Neural cell (in vitro differentiated cells): ENCODE results near the gene THG1L. TPM values are rescaled to one million over a fixed set of nuclear protein-coding genes. Genes with fewer than 3 reads are reported as not detected.
"Not testable (repeated sequence)": the region's sequence is repeated elsewhere in the genome, so short reads cannot be mapped to it uniquely, and the experiment has no call there.

Source experiments
- H2AFZ ChIP-seq: fragments of 200-600, 300-800 bp; sonication (generic), shearing (Covaris generic); 2 replicates; pipeline ENCODE4 v1.6.0; 2014; ENCODE audit warnings: low read depth, mild to moderate bottlenecking, antibody characterized with exemption, low read length, moderate library complexity
- H3F3A ChIP-seq: fragments of 200-600 bp; shearing (Covaris generic); 2 replicates; pipeline ENCODE4 v1.6.1; 2016; ENCODE audit warnings: mild to moderate bottlenecking, moderate library complexity, mixed read lengths, antibody characterized with exemption, low read length; ENCODE audit not compliant: insufficient read depth, poor library complexity, severe bottlenecking
- H3K27ac ChIP-seq: fragments of 200-600, 300-800 bp; sonication (generic), shearing (Covaris generic); 2 replicates; pipeline ENCODE4 v1.5.1; 2014; ENCODE audit warnings: mild to moderate bottlenecking, low read length, moderate library complexity
- H3K27me3 ChIP-seq: fragments of 300-800, 200-600 bp; sonication (generic), shearing (Covaris generic); 2 replicates; pipeline ENCODE4 v1.6.0; 2014; ENCODE audit warnings: mild to moderate bottlenecking, low read depth, low read length, moderate library complexity; ENCODE audit not compliant: insufficient read depth
- H3K36me3 ChIP-seq: fragments of 300-800, 200-600 bp; sonication (generic), shearing (Covaris generic); 2 replicates; pipeline ENCODE4 v1.5.1; 2014; ENCODE audit warnings: mild to moderate bottlenecking, antibody characterized with exemption, low read length, moderate library complexity; ENCODE audit not compliant: insufficient read depth
- H3K4me2 ChIP-seq: fragments of 300-800, 200-600 bp; sonication (generic), shearing (Covaris generic); 2 replicates; pipeline ENCODE4 v1.6.0; 2014; ENCODE audit warnings: mild to moderate bottlenecking, low read length
- H3K4me3 ChIP-seq: fragments of 300-800, 200-600 bp; sonication (generic), shearing (Covaris generic); 2 replicates; pipeline ENCODE4 v1.5.1; 2014; ENCODE audit warnings: mild to moderate bottlenecking, low read length, moderate library complexity
- H3K79me2 ChIP-seq: fragments of 200-600 bp; shearing (Covaris generic); replicated peaks from 2 replicates; pipeline ENCODE4 v1.6.0; 2014; ENCODE audit warnings: mild to moderate bottlenecking, low read length, moderate library complexity; ENCODE audit not compliant: insufficient read depth
- H3K9ac ChIP-seq: fragments of 300-800, 200-600 bp; sonication (generic), shearing (Covaris generic); 2 replicates; pipeline ENCODE4 v1.6.1; 2016; ENCODE audit warnings: mild to moderate bottlenecking, low read length, mixed read lengths
- H3K9me2 ChIP-seq: fragments of 200-600 bp; shearing (Covaris generic); 2 replicates; pipeline ENCODE4 v1.6.1; 2016; ENCODE audit warnings: mild to moderate bottlenecking, low read length, mixed read lengths; ENCODE audit not compliant: insufficient read depth
- H3K9me3 ChIP-seq: fragments of 200-600, 300-800 bp; sonication (generic), shearing (Covaris generic); 2 replicates; pipeline ENCODE4 v1.6.1; 2016; ENCODE audit warnings: mild to moderate bottlenecking, mixed run types, low read length, moderate library complexity, mixed read lengths
- H4K20me1 ChIP-seq: fragments of 200-600 bp; shearing (Covaris generic); 2 replicates; pipeline ENCODE4 v1.6.1; 2016; ENCODE audit warnings: mild to moderate bottlenecking, mixed run types; ENCODE audit not compliant: insufficient read depth
- EP300 ChIP-seq: fragments of 450-650 bp; conservative IDR thresholded peaks from 2 replicates; pipeline ENCODE4 v1.6.1; 2014; ENCODE audit warnings: antibody characterized with exemption, mild to moderate bottlenecking, moderate library complexity; ENCODE audit not compliant: poor library complexity, severe bottlenecking
- EZH2 ChIP-seq: fragments of 200-600, 300-800 bp; shearing (Covaris generic), sonication (generic); IDR thresholded peaks from 2 replicates; pipeline ENCODE4 v1.6.1; 2014; ENCODE audit warnings: antibody characterized with exemption, low read length, borderline replicate concordance, mild to moderate bottlenecking; ENCODE audit not compliant: insufficient read depth, poor library complexity, severe bottlenecking
- MXI1 ChIP-seq: fragments of 450-650 bp; conservative IDR thresholded peaks from 2 replicates; pipeline ENCODE4 v1.6.1; 2014; ENCODE audit warnings: antibody characterized with exemption, mild to moderate bottlenecking; ENCODE audit not compliant: poor library complexity, severe bottlenecking
- POLR2AphosphoS5 ChIP-seq: IDR thresholded peaks from 2 replicates; pipeline ENCODE4 v1.6.1; 2012
- RAD21 ChIP-seq: fragments of 450-650 bp; conservative IDR thresholded peaks from 2 replicates; pipeline ENCODE4 v1.6.1; 2014; ENCODE audit warnings: antibody characterized with exemption, mild to moderate bottlenecking, moderate library complexity
- SMC3 ChIP-seq: fragments of 450-650 bp; conservative IDR thresholded peaks from 2 replicates; pipeline ENCODE4 v1.6.1; 2014; ENCODE audit warnings: antibody characterized with exemption, mild to moderate bottlenecking, moderate library complexity; ENCODE audit not compliant: poor library complexity
- TAF1 ChIP-seq: IDR thresholded peaks from 2 replicates; pipeline ENCODE4 v1.6.1; 2012; ENCODE audit warnings: low read depth
- polyA minus RNA-seq: library from RNA; depleted of rRNA, polyadenylated mRNA; stranded (reverse); fragments of >200 nt; gene quantifications from 2 replicates; pipeline ENCODE4 v1.2.3, GENCODE V29; 2014
- polyA plus RNA-seq: library from polyadenylated mRNA; depleted of rRNA; stranded (reverse); fragments of >200 nt; gene quantifications from 2 replicates; pipeline ENCODE4 v1.2.3, GENCODE V29; 2014
- TF ChIP-seq, protein P1 (sequence below): IDR thresholded peaks from 2 replicates; pipeline ENCODE4 v1.6.1; 2012; ENCODE audit warnings: borderline replicate concordance
- TF ChIP-seq, protein P2 (sequence below): fragments of 450-650 bp; IDR thresholded peaks from 2 replicates; pipeline ENCODE4 v1.5.1; 2014; ENCODE audit warnings: antibody characterized with exemption, mild to moderate bottlenecking, moderate library complexity; ENCODE audit not compliant: poor library complexity, severe bottlenecking

THG1L gene
- polyA plus RNA-seq (7.9 and 11.9 TPM in 2 replicates), polyA minus RNA-seq (10.0 and 14.2 TPM in 2 replicates)

DNA sequence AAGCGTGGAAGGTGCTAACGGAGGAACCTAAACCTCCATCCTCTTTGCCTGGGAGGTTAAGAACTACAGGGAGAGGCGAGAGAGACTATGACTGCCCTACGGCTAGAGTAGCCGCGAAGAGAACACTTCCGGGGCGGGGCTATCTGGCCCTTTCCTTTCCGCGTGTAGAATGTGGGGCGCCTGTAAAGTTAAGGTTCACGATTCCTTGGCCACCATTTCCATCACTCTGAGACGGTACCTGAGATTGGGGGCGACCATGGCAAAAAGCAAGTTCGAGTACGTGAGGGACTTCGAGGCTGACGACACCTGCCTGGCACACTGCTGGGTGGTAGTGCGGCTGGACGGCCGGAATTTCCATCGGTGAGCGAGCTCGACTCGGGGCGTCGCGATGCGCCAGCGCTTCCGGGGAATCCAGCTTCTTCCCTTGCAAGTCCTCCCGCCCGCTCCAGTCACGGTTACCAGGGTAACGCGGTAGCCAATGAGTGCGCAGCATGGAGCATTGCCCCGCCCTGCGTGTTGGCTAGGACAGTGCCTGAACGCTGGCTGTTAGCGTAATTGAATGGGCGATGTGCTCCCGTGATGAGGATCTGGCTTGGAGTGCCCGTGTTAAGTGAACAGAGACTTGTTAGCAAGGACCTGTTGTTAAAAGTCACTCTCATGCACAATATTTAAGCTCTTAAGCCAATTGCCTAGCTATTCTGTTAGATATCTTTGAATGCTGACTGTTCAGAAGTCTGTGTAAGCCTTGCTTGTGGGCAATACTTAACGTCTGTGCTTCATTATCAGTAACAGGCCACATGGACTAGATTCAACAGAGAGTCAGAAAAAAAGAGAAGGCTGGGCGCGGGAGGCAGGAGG, at the start of gene THG1L:
TSS of gene THG1L (plus strand) at position 149 of the 858 bp plus-strand sequence. CDS start at position 170, 21 bp downstream.
- H3K36me3 ChIP-seq = no peaks in the 10 kb centered on the region
- H3K9ac ChIP-seq = peak within 1 kb of the TSS; percentile 70
- H3K27ac ChIP-seq = peak within 1 kb of the TSS; percentile 80
- H2AFZ ChIP-seq = peak within 1 kb of the TSS; percentile 61
- H3K4me2 ChIP-seq = peak within 1 kb of the TSS; percentile 46
- no peaks in the 10 kb centered on the region for H4K20me1 ChIP-seq
- TF ChIP-seq EP300 = peak; percentile 51
- TF ChIP-seq, protein P1, sequence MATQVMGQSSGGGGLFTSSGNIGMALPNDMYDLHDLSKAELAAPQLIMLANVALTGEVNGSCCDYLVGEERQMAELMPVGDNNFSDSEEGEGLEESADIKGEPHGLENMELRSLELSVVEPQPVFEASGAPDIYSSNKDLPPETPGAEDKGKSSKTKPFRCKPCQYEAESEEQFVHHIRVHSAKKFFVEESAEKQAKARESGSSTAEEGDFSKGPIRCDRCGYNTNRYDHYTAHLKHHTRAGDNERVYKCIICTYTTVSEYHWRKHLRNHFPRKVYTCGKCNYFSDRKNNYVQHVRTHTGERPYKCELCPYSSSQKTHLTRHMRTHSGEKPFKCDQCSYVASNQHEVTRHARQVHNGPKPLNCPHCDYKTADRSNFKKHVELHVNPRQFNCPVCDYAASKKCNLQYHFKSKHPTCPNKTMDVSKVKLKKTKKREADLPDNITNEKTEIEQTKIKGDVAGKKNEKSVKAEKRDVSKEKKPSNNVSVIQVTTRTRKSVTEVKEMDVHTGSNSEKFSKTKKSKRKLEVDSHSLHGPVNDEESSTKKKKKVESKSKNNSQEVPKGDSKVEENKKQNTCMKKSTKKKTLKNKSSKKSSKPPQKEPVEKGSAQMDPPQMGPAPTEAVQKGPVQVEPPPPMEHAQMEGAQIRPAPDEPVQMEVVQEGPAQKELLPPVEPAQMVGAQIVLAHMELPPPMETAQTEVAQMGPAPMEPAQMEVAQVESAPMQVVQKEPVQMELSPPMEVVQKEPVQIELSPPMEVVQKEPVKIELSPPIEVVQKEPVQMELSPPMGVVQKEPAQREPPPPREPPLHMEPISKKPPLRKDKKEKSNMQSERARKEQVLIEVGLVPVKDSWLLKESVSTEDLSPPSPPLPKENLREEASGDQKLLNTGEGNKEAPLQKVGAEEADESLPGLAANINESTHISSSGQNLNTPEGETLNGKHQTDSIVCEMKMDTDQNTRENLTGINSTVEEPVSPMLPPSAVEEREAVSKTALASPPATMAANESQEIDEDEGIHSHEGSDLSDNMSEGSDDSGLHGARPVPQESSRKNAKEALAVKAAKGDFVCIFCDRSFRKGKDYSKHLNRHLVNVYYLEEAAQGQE = no peak
- peak; percentile 33 for TF ChIP-seq SMC3
- TF ChIP-seq RAD21 = peak; percentile 26
- no peak for TF ChIP-seq EZH2
- peak; percentile 96 for TF ChIP-seq MXI1
- TF ChIP-seq POLR2AphosphoS5 = peak; percentile 79
- TF ChIP-seq, protein P2, sequence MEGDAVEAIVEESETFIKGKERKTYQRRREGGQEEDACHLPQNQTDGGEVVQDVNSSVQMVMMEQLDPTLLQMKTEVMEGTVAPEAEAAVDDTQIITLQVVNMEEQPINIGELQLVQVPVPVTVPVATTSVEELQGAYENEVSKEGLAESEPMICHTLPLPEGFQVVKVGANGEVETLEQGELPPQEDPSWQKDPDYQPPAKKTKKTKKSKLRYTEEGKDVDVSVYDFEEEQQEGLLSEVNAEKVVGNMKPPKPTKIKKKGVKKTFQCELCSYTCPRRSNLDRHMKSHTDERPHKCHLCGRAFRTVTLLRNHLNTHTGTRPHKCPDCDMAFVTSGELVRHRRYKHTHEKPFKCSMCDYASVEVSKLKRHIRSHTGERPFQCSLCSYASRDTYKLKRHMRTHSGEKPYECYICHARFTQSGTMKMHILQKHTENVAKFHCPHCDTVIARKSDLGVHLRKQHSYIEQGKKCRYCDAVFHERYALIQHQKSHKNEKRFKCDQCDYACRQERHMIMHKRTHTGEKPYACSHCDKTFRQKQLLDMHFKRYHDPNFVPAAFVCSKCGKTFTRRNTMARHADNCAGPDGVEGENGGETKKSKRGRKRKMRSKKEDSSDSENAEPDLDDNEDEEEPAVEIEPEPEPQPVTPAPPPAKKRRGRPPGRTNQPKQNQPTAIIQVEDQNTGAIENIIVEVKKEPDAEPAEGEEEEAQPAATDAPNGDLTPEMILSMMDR = no peak
- TF ChIP-seq TAF1 = no peak
- no peaks in the 10 kb centered on the region for H3K9me2 ChIP-seq
- H3K9me3 ChIP-seq = no peaks in the 10 kb centered on the region
- H3K4me3 ChIP-seq = peak within 1 kb of the TSS; percentile 71
- H3K79me2 ChIP-seq = peaks cover 3% of the 10 kb centered on the region
- H3F3A ChIP-seq = no peaks in the 10 kb centered on the region
- H3K27me3 ChIP-seq = no peaks in the 10 kb centered on the region

DNA sequence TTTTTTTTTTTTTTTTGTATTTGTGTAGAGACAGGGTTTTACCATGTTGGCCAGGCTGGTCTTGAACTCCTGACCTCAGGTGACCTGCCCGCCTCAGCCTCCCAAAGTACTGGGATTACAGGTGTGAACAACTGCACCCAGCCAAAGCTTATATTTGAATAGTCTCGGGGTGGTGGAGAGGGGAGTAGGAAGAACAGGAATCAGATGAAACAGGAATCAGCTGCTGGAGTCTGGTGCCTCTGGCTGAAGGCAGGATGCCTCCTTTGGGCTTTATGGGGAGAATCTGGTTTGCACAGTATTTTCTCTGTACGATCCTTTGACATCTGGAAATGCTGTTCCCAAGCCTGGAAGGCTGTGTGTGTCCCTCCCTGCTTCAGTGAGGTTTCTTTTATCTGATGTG, 49.0 kb upstream of the THG1L start:
- no peaks in the 10 kb centered on the region for H3K9me2 ChIP-seq
- no peak overlapping the region for H3K4me3 ChIP-seq
- H3K4me2 ChIP-seq = no peak overlapping the region
- no peak overlapping the region for H3K9ac ChIP-seq
- H2AFZ ChIP-seq = no peak overlapping the region
- H3K27me3 ChIP-seq = no peaks in the 10 kb centered on the region
- H3K36me3 ChIP-seq = no peaks in the 10 kb centered on the region
- H3K9me3 ChIP-seq = no peaks in the 10 kb centered on the region
- no peaks in the 10 kb centered on the region for H3K79me2 ChIP-seq
- H3K27ac ChIP-seq = no peak overlapping the region
- no peaks in the 10 kb centered on the region for H4K20me1 ChIP-seq
- TF ChIP-seq SMC3 = no peak
- TF ChIP-seq, protein P1 = no peak
- TF ChIP-seq POLR2AphosphoS5 = no peak
- no peak for TF ChIP-seq RAD21
- no peaks in the 10 kb centered on the region for H3F3A ChIP-seq

DNA sequence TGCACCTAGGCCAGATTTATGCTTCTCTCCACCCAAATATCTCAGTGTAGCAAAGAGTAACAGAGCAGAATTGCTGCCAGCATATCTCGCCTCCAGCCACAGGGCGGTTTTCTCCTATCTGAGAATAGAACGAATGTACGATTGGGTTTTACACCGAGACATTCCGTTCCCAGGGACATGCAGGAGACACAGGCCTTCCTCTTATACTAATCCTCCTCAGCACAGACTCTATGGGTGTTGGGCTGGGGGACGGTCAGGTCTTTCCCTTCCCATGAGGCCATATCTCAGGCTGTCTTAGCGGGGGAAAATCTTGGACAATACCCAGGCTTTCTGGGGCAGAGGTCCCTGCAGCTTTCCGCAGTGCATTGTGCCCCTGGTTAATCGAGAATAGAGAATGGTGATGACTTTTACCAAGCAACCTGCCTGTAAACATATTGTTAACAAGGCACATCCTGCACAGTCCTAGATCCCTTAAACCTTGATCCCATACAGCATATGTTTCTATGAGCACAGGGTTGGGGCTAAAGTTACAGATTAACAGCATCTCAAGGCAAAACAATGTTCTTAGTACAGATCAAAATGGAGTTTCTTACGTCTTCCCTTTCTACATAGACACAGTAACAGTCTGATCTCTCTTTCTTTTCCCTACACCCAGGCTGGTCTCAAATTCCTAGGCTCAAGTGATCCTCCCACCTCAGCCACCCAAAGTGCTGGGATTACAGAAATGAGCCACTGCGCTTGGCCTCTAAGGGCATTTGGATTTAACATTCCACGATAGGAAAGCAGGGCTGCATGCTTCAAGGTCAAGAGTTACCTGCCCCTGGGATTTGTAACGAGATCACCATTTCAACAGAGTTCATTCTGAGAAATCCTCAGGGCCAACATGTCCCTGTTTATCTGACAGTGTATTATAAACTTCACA, 44.7 kb upstream of the THG1L start:
- not testable (repeated sequence) for H3K4me2 ChIP-seq, H3F3A ChIP-seq, H3K27ac ChIP-seq, H3K9me3 ChIP-seq, H3K27me3 ChIP-seq, H2AFZ ChIP-seq, H3K79me2 ChIP-seq, H3K4me3 ChIP-seq, H3K9ac ChIP-seq, H3K9me2 ChIP-seq, H4K20me1 ChIP-seq, H3K36me3 ChIP-seq
